OCI-M2 (cell line): ENCODE data around the gene NDUFAF2.
"Not testable (repeated sequence)": the region's sequence is repeated elsewhere in the genome, so short reads cannot be mapped to it uniquely, and the experiment has no call there.

ENCODE experiments used
- DNase-seq: peaks from one replicate; lab custom pipeline; 2025; ENCODE audit not compliant: unreplicated experiment; lab: John Stamatoyannopoulos, UW

The NDUFAF2 gene

DNA sequence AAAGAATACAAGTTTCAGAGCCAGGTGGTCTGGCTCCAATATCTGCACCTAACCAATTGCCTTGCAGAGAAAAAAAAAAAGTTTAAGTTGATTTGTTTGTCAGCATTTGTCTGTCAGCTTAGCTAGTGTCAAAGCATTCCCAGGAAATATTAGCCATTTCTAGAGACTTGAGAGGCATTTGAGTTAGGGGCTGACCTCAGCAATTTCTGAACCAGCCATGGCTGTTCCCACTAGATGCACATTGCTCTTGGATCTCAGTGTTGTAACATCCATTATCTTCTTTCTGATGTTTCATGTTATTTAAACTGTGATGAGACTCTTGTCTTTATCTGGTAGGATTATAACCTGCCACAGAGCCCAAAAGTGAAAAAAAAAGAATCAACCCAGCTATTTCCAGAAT lies 102.3 kb downstream of the NDUFAF2 start:
- DNase-seq, result no peak

DNA sequence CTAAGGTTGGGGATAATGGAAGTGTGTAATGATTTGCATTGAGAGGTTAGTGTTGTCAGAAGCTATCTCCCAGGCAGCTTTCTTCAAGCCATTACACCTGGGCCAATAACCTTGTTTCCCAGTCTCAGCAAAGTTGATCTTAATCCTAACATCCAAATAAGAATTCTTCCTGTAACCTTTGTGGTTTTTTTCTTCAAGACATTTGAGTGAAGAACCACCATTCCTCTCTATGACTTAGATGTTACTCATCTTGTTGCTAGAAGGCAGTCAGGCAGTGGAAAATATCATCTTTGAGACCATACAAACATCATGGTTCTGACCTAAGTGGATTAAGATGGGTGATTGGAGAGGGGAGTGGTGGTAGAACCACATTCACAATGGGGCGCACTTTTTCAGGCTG lies 103.5 kb downstream of the NDUFAF2 start:
- no peak for DNase-seq

DNA sequence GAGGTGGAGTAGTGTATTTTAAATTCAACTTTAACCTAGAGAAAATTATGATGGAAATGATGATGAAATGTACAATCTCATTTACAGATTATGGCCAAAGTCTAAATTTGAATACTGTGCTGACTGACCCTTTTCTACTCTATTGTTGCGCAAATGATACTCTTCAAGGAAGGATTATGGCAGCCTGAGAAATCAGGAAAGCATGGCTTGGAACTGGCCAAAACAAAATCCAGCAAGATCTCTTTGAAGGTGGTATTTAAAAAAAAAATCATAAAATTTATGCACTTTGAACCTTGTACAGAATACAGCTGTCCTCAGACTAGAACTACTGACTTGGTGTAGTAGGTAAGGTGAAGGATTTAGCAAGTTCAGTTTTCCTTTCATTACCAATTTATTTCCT lies 105.3 kb downstream of the NDUFAF2 start:
- no peak for DNase-seq

DNA sequence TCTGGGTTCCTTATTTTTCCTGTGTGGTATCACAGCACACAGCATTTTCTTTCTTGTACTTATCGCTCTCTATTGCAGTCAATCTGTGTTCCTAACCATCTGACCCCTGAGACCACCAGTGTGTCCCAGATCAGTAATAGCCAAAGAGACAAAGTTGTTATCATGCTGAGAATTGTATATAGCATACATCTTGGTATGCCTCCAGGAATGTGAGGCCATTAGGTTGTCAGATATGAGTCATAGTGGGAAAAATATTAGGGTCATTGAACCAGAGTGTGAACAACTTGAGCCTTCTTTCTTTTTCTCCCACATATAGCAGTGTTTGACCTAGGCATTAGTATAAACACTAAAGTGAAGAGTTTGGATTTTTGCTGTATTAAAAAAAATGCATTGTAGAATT lies 106.3 kb downstream of the NDUFAF2 start:
- no peak for DNase-seq

DNA sequence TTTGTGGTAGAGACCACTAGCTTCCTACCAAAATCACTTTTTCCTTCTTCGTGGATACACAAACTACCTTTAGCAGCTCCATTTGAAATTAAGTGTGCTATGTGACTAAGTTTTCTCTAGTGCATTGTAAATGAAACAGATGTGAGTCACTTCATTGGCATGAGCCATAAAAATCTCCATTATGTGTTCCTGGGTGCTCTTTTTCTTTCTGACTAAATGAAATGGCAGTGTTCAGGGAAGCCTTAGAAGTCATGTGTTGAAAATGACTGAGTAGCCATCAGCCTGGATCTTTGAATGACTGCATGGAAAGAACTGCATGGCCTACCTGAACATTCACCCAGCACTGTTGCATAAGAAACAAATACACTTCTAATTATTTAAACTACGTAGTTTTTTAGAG lies 107.9 kb downstream of the NDUFAF2 start:
- DNase-seq, result no peak

DNA sequence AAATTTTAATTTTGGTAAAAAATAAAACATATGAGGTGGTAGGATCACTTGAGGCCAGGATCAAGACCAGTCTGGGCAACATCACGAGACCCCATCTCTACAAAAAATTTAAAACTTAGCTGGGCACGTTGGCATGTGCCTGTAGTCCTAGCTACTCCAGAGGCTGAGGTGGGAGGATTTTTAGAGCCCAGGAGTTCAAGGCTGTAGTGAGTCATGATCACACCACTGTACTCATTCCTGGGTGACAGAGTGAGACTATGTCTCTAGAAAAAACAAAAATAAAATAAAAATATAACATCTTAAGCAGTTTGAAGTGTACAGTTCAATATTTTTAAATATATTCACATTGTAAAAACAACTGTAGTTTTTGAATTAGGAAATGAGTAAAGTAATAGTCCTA lies 108.9 kb downstream of the NDUFAF2 start:
- no peak for DNase-seq

DNA sequence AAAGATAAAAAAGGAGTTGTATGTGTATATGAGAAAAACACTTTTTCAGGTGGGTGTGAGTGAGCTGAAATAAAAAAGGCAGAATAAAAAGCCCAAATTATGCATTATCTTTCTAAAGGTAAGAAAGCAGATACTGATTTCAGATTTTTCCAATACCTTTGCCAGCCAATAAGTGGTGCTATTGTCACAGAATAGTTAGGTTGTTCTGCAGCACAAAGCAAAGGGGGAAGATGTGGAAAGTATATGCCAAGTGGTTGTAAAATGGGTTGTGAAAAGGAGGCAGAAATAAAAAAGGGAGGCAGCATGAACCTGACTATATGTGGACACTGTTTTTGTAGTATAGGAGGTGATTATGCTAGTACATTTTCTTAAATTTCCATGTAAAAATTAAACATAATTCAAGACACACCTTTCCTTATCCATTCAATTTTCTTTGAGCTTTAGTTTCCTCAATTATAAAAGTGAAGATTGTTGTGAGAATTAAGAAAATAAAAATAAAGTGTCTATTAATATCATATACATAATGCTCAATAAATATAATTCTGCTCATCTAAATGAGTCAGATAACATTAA lies 110.5 kb downstream of the NDUFAF2 start:
- no peak for DNase-seq

DNA sequence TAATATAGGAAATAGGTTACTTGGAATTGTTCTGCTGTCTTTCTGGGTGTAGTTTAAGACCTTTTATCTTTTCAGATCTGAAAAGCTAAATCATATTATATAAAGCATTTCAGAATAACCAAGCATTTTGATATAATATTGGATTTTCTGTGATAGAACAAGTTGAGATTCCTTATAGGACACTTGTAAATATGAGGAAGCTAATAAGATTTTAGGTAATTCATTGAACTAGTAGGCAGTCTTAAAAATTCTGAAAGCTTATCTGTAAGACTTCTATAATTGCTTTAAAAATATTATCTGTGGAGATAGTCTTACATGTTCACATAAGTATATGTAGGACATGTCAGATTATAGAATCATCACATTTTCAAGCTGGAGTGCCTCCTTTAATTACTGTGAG lies 114.5 kb downstream of the NDUFAF2 start:
- DNase-seq, result no peak

DNA sequence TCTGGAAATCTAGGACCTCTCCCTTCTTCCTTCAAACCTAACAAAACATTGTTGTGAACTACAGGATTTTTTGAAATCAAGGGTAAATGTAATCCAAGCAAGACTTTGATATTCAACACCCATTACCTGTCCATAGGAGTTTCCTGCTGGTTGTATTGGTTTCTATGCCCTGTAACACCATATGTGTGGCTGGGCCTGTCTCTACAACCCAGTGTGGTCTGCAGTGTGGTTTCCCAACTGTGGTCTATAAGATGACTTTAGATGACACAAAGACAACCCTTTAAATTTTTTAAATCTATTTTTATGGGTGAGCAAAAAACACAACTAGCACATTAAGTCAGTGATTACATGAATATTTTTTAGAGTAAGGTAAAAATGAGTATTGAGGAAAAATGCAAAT lies 124.1 kb downstream of the NDUFAF2 start:
- no peak for DNase-seq

DNA sequence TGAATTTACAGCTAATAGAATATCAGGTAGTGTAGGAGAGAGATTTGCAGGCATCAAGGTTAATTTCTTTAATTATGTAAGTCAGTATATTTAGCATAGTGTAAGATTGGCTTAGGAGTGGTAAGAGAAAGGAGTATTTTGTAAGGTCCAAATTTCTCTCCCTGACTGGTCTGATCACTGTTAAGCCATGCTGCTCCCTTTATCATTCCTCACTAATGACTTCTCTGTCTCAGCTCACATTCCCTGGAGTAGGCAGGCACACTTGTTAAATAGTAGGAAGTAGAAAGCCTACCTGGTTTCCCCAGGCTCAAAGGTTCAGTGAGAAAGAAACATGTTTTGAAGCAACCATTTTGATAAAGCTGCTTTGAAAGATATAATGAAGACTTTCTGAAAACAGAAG lies 126.5 kb downstream of the NDUFAF2 start:
- DNase-seq, result no peak

DNA sequence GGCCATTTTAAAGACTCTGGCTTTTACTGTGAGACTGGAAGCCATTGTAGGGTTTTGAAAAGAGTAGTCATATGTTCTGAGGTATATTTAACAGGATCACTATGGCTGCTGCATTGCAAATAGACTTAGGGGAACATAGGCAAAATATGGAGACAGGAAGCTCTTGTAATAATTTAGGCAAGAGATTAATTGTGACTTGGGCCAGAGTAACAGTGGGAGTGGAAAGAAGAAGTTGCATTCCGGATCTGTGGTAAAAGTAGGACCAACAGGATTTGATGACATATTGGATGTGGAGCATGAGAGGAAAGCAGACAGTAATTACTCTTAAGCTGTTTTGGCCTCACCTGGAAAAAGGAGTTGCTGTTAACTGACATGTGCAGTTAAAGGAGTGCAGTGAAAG lies 131.6 kb downstream of the NDUFAF2 start:
- DNase-seq, result no peak

DNA sequence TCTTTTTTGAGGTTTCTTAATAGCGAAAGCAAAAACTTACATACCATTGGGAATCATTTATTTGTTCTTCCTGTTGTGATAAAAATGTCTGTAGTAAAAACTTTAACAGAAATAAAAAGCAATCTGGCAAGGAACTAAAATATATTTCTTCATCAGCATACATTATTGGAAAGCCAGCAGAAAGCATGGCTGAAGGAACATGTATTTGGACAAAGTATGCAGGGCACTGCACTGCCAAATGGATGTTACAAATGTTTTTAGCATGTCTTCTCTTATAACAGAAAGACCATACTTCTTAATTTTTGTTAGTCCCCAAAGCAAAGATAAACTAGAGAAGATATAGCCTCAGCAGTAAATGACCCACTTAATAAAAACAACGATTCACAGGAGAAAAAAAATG lies 136.7 kb downstream of the NDUFAF2 start:
- no peak for DNase-seq

DNA sequence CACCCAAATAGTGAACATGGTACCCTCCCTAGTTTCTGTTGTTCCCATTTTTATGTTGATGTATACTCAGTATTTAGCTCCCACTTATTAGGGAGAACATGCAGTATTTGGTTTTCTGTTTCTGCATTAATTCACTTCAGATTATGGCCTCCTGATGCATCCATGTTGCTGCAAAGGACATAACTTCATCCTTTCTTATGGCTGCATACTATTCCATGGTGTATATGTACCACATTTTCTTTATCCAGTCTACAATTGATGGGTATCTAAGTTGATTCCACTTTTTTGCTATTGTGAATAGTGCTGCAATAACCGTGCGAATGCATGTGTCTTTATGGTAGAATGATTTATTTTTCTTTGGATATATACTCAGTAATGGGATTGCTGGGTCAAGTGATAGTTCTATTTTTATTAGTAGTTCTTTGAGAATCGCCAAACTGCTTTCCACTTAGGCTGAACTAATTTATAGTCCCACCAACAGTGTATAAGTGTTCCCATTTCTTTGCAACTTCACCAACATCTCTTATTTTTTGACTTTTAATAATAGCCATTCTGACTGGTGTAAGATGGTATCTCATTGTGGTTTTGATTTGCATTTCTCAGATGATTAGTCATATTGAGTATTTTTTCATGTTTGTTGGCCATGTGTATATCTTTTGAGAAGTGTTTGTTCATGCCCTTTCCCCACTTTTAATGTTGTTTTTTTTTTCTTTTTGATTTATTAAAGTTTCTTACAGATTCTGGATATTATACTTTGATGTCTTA lies 137.7 kb downstream of the NDUFAF2 start:
- DNase-seq, result no peak

DNA sequence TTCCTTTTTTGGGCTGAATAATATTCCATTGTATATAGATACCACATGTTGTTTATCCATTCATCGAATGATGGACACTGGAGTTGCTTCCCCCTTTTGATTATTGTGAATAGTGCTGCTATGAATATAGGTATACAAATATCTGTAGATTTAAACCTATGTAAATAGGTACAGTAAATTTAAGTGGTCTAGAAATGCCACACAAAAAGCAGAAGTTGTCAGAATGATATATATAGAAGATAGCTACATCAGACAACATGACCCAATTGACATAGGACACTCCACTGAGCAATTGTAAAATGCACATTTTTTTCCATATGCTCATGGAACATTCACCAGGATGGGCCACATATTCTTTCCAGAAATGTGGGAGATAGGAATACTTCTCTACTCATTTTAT lies 139.7 kb downstream of the NDUFAF2 start:
- DNase-seq, result no peak

DNA sequence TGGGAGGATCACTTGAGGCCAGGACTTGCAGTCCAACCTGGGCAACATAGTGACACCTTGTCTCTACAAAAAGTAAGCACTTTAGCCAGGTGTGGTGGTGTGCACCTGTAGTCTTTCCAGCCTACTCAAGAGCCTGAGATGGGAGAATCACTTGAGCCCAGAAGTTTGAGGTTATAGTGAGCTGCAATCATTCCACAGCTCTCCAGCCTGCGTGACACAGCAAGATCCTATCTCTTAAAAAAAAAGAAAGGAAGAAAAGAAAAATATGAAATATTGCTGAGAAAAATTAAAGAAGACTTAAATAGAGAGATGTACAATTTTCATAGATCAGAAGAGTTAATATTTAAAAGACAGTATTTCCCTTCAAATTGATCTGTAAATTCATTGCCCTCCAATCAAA lies 140.9 kb downstream of the NDUFAF2 start:
- no peak for DNase-seq

DNA sequence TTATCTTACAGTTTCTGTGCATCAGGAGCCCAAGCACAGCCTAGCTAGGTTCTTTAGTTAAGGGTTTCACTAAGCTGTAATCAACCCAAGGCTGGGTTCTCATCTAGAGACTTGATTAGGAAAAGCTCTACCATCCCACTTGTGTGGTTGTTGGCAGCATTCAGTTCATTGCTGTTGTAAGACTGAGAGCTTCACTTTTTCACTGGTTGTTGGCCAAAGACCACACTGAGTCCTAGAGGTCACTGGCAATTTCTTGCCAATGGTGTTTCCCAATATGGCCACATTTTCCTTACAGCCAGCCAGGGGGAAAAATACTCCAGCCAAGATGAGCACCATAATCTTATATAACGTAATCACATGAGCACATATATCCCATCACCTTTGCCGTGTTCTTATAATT lies 142.9 kb downstream of the NDUFAF2 start:
- DNase-seq, result no peak

DNA sequence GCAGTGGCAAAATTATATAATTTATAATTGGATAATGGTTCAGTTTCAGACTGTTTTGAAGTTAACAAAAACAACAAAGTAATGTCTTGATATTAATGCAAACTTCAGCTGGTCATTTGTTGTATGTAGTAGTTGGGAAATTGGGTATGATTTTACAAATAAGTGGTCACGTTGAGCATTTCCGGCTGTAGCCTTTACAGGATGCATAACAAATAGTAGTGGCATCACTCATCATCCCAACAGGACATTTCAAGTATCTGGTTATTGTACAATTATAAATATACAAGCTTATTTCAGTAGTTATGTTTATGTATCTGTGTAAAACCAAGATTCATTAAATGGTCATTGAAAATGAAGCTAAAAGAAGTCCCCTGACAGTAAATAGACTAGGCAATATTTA lies 144.3 kb downstream of the NDUFAF2 start:
- DNase-seq, result no peak

DNA sequence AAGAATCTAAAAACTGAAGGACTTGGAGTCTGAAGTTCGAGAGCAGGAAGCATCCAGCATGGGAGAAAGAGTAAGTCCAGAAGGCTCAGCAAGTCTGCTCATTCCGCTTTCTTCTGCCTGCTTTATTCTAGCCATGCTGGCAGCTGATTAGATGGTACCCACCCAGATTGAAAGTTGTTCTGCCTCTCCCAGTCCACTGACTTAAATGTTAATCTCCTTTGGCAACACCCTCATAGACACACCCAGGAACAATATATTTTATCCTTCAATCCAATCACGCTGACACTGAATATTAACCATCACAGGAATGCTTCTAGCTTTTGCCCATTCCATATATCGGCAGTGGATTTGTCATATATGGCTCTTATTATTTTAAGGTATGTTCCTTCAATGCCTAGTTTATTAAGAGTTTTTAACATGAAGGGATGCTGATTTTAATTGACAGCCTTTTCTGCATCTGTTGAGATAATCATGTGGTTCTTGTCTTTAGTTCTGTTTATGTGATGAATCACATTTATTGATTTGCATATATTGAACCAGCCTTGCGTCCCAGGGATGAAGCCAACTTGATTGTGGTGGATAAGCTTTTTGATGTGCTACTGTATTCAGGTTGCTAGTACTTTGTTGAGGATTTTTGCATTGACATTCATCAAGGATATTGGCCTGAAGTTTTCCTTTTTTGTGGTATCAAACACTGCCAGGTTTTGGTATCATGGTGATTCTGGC lies 148.2 kb downstream of the NDUFAF2 start:
- not testable (repeated sequence) for DNase-seq

DNA sequence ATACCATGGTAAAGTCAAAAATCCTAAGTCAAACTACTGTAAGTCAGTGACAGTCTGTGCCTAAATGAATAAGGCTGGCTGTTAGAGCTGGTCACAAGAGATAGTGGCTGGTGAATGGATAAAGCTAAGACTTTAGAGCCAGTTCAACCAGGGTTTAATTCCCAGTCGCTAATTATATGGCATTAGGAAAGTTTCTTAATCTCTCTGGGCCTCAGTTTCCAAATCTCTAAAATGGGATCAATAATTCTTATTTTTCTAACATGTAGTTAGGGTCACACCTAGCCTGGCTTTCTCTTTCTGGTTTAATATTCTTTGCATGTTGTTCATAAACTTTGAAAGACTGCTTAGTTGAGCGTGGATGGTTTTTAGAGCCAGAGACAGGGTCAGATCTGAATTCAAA lies 152.5 kb downstream of the NDUFAF2 start:
- no peak for DNase-seq

DNA sequence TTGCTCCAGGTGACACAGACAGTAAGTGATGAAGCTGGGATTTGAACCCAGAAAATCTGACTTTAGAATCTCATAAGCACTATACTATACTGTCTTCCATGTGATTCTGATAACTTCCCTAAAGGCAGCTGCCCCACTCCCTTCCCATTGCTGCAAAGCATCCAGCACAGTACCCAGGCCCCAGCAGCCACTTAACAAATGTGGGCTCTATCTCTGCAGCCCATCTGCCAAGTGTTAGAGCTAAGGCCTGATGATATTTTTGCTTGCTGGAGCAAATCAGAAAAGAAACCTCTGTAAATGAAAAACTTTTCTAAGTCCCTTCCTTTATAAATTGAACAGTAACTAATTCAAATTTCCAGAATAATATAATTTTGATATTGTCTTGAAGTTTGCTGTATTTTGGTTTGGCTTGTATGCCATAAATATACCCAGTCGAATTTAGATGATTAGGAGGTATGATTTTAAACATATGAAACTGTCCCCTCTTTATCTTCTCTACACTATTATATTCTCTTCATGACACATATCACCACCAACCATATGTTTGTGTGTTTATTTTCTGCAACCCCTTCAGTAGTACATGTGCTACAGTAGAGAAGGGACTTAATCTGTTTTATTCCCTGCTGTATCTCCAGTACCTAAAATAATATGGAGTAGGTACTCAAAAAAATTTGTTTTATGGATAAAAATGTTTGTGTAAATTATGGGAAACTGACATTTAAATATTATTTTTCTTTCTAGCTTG lies 153.4 kb downstream of the NDUFAF2 start:
- DNase-seq, result no peak

DNA sequence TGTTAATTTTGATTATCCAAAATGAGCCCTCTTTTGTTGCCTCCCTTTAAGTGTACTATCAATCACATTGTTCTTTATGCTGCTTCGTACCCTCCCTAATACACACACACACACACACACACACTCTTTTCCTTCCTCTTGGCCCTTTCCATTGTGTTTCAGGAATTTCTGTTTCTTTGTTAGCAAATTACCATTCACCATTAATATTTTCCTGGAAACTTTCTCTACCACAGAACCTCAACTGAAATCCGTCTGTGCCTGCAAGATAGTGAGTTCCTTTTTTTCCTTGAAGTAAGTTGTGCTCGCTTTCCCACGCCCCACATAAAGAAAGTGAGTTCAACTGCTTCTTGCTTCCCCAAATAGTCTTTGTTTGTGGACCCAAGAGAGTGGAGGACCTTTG lies 155.4 kb downstream of the NDUFAF2 start:
- DNase-seq, result no peak

DNA sequence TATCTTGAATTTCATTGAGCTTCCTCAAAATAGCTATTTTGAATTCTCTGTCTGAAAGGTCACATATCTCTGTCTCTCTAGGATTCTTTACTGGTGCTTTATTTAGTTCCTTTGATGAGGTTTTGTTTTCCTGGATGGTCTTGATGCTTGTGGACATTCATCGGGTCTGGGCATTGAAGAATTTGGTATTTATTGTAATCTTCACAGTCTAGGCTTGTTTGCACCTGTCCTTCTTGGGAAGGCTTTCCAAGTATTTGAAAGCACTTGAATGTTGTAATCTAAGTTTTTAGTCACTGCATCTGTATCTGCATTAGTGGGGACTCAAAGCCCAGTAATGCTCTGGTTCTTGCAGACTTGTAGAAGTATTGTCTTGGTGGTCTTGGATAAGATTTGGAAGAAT lies 169.4 kb downstream of the NDUFAF2 start:
- DNase-seq, result no peak
